GM12878 (cell line): Measurements from ENCODE around the gene SNRPB2. TPM values are rescaled to one million over a fixed set of nuclear protein-coding genes. Genes with fewer than 3 reads are reported as not detected.

ENCODE experiments used
- ATAC-seq: fragments of 200-7000 bp; cut with Tn5 transposase; 3 replicates; pipeline ENCODE4 v1.9.1; 2020; ENCODE audit warnings: mild to moderate bottlenecking, moderate library complexity
- BruUV-seq: library from RNA; stranded (reverse); fragments of 400-500 nt; replicated peaks from 2 replicates; lab custom pipeline; 2021; lab: Mats Ljungman, UMichigan
- CTCF ChIA-PET: fragments of 300-600 bp; sonication (Branson Sonifier 250); formaldehyde crosslinking; extraction: SDS; loops from one replicate; lab custom pipeline; 2021; ENCODE audit warnings: inconsistent platforms; lab: Yijun Ruan, JAX
- POLR2A ChIA-PET: fragments of 350-600 bp; formaldehyde crosslinking; extraction: SDS; loops from one replicate; lab custom pipeline; 2021; ENCODE audit warnings: inconsistent platforms; lab: Charles Lee
- RAD21 ChIA-PET: fragments of 300-600 bp; sonication (Branson Sonifier 250); formaldehyde crosslinking; loops from one replicate; lab custom pipeline; 2023; ENCODE audit warnings: antibody characterized with exemption; ENCODE audit not compliant: unreplicated experiment; lab: Charles Lee
- SMC1A ChIA-PET: fragments of 300-600 bp; sonication (Branson Sonifier 250); formaldehyde crosslinking; loops from one replicate; lab custom pipeline; 2023; ENCODE audit not compliant: unreplicated experiment, uncharacterized antibody; lab: Charles Lee
- DNase-seq: peaks from one replicate; pipeline ENCODE4 v3.0.0-alpha.2; 2011; ENCODE audit warnings: low read depth, low spot score
- FAIRE-seq: peaks from 3 replicates; lab custom pipeline; 2011; peaks lifted over from hg19 to GRCh38; lab: Jason Lieb, UNC
- H2AFZ ChIP-seq: 2 replicates; pipeline ENCODE4 v1.6.0; 2011; ENCODE audit warnings: low read depth, low read length, control low read depth; ENCODE audit not compliant: control insufficient read depth
- H3K27ac ChIP-seq: 2 replicates; pipeline ENCODE4 v1.5.1; 2011; ENCODE audit warnings: control low read depth; ENCODE audit not compliant: control insufficient read depth, insufficient read depth
- H3K27me3 ChIP-seq, 2 experiments: replicated peaks in 1 of 2; 2 replicates each; pipeline versions ENCODE4 v1.6.0 to v1.6.1; 2011; ENCODE audit warnings: low read length in 1 of 2; ENCODE audit not compliant: control insufficient read depth in 2 of 2, insufficient read depth in 2 of 2
- H3K36me3 ChIP-seq, 2 experiments: 2 replicates each; pipeline ENCODE4 v1.5.1; 2011; ENCODE audit warnings: low read length in 1 of 2; ENCODE audit not compliant: control insufficient read depth in 2 of 2, insufficient read depth in 2 of 2
- H3K4me1 ChIP-seq: 2 replicates; pipeline ENCODE4 v1.6.1; 2011; ENCODE audit warnings: mild to moderate bottlenecking, low read length, moderate library complexity, mixed read lengths; ENCODE audit not compliant: control insufficient read depth, insufficient read depth
- H3K4me2 ChIP-seq: 2 replicates; pipeline ENCODE4 v1.6.0; 2011; ENCODE audit warnings: control low read depth; ENCODE audit not compliant: control insufficient read depth, insufficient read depth
- H3K4me3 ChIP-seq: fragments of 200-600 bp; sonication (generic); 2 replicates; pipeline ENCODE4 v1.5.1; 2016
- H3K79me2 ChIP-seq: 2 replicates; pipeline ENCODE4 v1.6.0; 2011; ENCODE audit warnings: low read length; ENCODE audit not compliant: control insufficient read depth, insufficient read depth
- H3K9ac ChIP-seq: 2 replicates; pipeline ENCODE4 v1.8.0; 2011; ENCODE audit warnings: low read length, control low read depth, mixed read lengths; ENCODE audit not compliant: control insufficient read depth, insufficient read depth
- H3K9me3 ChIP-seq: replicated peaks from 3 replicates; pipeline ENCODE4 v1.5.1; 2011; ENCODE audit warnings: mild to moderate bottlenecking, low read length; ENCODE audit not compliant: control insufficient read depth, insufficient read depth
- H4K20me1 ChIP-seq: 2 replicates; pipeline ENCODE4 v1.6.0; 2011; ENCODE audit not compliant: control insufficient read depth, insufficient read depth
- CEBPB ChIP-seq, 2 experiments: fragments of 150-350 bp in 1 of 2; IDR thresholded peaks; 2 replicates each; pipeline ENCODE4 v1.6.1; 2012 to 2014; ENCODE audit warnings: low read depth in 2 of 2, low read length in 2 of 2, borderline replicate concordance in 1 of 2, inconsistent platforms in 1 of 2
- HDGF ChIP-seq: fragments of 450-650 bp; IDR thresholded peaks from 2 replicates; pipeline ENCODE4 v1.6.1; 2016; ENCODE audit warnings: antibody characterized with exemption
- JUNB ChIP-seq: IDR thresholded peaks from 2 replicates; pipeline ENCODE4 v1.6.1; 2016; ENCODE audit warnings: antibody characterized with exemption, mild to moderate bottlenecking
- MTA2 ChIP-seq: fragments of 450-650 bp; IDR thresholded peaks from 2 replicates; pipeline ENCODE4 v1.6.1; 2016; ENCODE audit warnings: low read depth, mild to moderate bottlenecking, moderate library complexity
- MYC ChIP-seq: IDR thresholded peaks from 2 replicates; pipeline ENCODE4 v1.6.1; 2011; ENCODE audit warnings: mild to moderate bottlenecking, low read length, moderate library complexity, inconsistent platforms; ENCODE audit not compliant: insufficient read depth, insufficient replicate concordance, insufficient read length, severe bottlenecking
- NFXL1 ChIP-seq: fragments of 450-650 bp; IDR thresholded peaks from 2 replicates; pipeline ENCODE4 v1.6.1; 2017; ENCODE audit warnings: antibody characterized with exemption, mild to moderate bottlenecking, borderline replicate concordance
- POLR2AphosphoS5 ChIP-seq: IDR thresholded peaks from 2 replicates; pipeline ENCODE4 v1.6.1; 2011; ENCODE audit warnings: mild to moderate bottlenecking, low read length, inconsistent platforms
- POU2F2 ChIP-seq: IDR thresholded peaks from 3 replicates; pipeline ENCODE4 v1.6.1; 2011; ENCODE audit warnings: low read depth, mild to moderate bottlenecking, low read length, borderline replicate concordance
- RB1 ChIP-seq: fragments of 450-650 bp; formaldehyde crosslinking; IDR thresholded peaks from 2 replicates; pipeline ENCODE4 v1.6.1; 2017; ENCODE audit warnings: mild to moderate bottlenecking, borderline replicate concordance
- SPI1 ChIP-seq: IDR thresholded peaks from 2 replicates; pipeline ENCODE4 v1.6.1; 2011; ENCODE audit warnings: low read depth, mild to moderate bottlenecking, low read length, moderate library complexity, borderline replicate concordance; ENCODE audit not compliant: insufficient read depth
- STAT1 ChIP-seq: fragments of 450-650 bp; conservative IDR thresholded peaks from 2 replicates; pipeline ENCODE4 v1.6.1; 2014; ENCODE audit warnings: antibody characterized with exemption, mild to moderate bottlenecking
- ZNF217 ChIP-seq: fragments of 450-650 bp; IDR thresholded peaks from 2 replicates; pipeline ENCODE4 v1.6.1; 2017; ENCODE audit warnings: antibody characterized with exemption, mild to moderate bottlenecking
- WGBS: methylation state at CpG from one replicate; pipeline ENCODE4 v1.1.6; 2016; ENCODE audit warnings: low lambda C conversion rate; ENCODE audit not compliant: insufficient replicate concordance, insufficient coverage; ENCODE audit errors: missing lambda C conversion rate; 5-methylcytosine and 5-hydroxymethylcytosine counted together
- in situ Hi-C: fragments of 300-500 bp; cut with MboI; formaldehyde crosslinking; loops from 9 replicates; pipeline ENCODE4 v1.14.3; 2018; ENCODE audit warnings: mixed read lengths
- intact Hi-C: fragments of 100-400 bp; cut with micrococcal nuclease; formaldehyde crosslinking; loops from one replicate; pipeline ENCODE4 v1.14.2; 2022; ENCODE audit not compliant: unreplicated experiment
- polyA plus RNA-seq, 11 experiments: library from polyadenylated mRNA; depleted of rRNA in 4 of 11; unstranded in 6 of 11; stranded (reverse) in 5 of 11; fragments of >200 nt; fragmentation: Nextera tagmentation in 4 of 11; fragmentation: Illumina TruSeq in 1 of 11; extraction: Ambion mirVana in 4 of 11; extraction: Trizol in 1 of 11; gene quantifications; 1 replicate in 1 of 11; 2 replicates in 10 of 11; pipeline versions ENCODE4 v1.2.1 to v1.2.3, GENCODE V29; 2011 to 2016; ENCODE audit warnings: inconsistent platforms in 2 of 11, missing spikeins in 2 of 11, low read depth in 1 of 11
- total RNA-seq, 4 experiments: library from RNA; depleted of rRNA in 3 of 4; stranded (reverse); fragments of >200 nt in 3 of 4; fragmentation: Illumina TruSeq in 1 of 4; extraction: Trizol in 1 of 4; gene quantifications; 2 replicates each; pipeline versions ENCODE4 v1.2.1 to v1.2.3, GENCODE V29; 2013 to 2021
- TF ChIP-seq, protein P1 (sequence below): IDR thresholded peaks from 2 replicates; pipeline ENCODE4 v1.6.1; 2012; ENCODE audit warnings: mild to moderate bottlenecking, low read depth, low read length
- TF ChIP-seq, protein P2 (sequence below): fragments of 450-650 bp; IDR thresholded peaks from 2 replicates; pipeline ENCODE4 v1.6.1; 2017; ENCODE audit warnings: mild to moderate bottlenecking, moderate library complexity

The SNRPB2 gene
- total and polyA plus RNA-seq, 10 of the 15 experiments (the other 5 are each of a cell fraction or from before 2014, with no cell fraction given) = 63.5 to 245 (median 136) TPM

DNA sequence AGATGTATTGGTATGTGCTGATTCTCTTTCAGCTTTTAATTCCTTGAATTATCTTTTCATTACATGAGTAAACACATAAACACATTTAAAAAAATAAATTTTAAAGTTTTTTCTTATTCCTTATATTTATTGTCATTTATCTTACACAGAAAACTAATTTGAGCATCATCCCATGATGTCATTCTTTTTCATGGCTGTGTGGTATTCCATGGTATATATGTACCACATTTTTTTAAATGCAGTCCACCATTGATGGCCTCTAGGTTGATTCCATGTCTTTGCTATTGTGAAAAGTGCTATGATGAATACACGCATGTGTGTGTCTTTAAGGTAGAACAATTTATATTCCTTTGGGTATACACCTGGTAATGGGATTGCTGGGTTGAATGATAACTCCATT is 51.7 kb downstream of the SNRPB2 start (continued):
- TF ChIP-seq, protein P1, sequence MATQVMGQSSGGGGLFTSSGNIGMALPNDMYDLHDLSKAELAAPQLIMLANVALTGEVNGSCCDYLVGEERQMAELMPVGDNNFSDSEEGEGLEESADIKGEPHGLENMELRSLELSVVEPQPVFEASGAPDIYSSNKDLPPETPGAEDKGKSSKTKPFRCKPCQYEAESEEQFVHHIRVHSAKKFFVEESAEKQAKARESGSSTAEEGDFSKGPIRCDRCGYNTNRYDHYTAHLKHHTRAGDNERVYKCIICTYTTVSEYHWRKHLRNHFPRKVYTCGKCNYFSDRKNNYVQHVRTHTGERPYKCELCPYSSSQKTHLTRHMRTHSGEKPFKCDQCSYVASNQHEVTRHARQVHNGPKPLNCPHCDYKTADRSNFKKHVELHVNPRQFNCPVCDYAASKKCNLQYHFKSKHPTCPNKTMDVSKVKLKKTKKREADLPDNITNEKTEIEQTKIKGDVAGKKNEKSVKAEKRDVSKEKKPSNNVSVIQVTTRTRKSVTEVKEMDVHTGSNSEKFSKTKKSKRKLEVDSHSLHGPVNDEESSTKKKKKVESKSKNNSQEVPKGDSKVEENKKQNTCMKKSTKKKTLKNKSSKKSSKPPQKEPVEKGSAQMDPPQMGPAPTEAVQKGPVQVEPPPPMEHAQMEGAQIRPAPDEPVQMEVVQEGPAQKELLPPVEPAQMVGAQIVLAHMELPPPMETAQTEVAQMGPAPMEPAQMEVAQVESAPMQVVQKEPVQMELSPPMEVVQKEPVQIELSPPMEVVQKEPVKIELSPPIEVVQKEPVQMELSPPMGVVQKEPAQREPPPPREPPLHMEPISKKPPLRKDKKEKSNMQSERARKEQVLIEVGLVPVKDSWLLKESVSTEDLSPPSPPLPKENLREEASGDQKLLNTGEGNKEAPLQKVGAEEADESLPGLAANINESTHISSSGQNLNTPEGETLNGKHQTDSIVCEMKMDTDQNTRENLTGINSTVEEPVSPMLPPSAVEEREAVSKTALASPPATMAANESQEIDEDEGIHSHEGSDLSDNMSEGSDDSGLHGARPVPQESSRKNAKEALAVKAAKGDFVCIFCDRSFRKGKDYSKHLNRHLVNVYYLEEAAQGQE = no peak
- TF ChIP-seq MTA2 (no peak), CEBPB (IDR thresholded peaks at IDR 0.05; ENCODE audit: borderline replicate concordance in 1 of 2, low read depth in 2 of 2, low read length in 2 of 2) (no peak), SPI1 (no peak), JUNB (no peak), STAT1 (no peak), POU2F2 (no peak), ZNF217 (no peak), NFXL1 (no peak)

DNA sequence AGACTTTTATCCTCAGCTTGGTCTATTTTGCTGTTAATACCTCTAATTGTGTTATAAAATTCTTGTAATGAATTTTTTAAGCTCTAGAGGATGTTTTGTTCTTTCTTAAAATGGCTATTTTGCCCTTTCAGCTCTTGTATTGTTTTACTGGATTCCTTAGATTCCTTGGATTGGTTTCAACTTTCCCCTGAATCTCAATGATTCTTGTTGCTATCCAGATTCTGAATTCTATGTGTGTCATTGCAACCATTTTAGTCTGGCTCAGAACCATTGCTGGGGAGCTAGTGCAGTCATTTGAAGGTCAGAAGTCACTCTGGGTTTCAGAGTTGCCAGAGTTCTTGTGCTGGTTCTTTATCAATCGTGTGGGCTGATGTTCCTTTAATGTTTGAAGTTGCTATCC is 55.4 kb downstream of the SNRPB2 start:
- no TSS peak for BruUV-seq
- Histone ChIP-seq H2AFZ (no peak overlapping the region), H3K9me3 (no peaks in the 10 kb centered on the region), H3K9ac (no peak overlapping the region), H3K36me3 (no peaks in the 10 kb centered on the region), H3K79me2 (no peaks in the 10 kb centered on the region), H3K27ac (no peak overlapping the region), H3K4me3 (no peak overlapping the region), H3K27me3 (no peaks in the 10 kb centered on the region), H3K4me1 (no peaks in the 10 kb centered on the region), H3K4me2 (no peak overlapping the region), H4K20me1 (no peaks in the 10 kb centered on the region)
- intact Hi-C loops = no loop called here
- ChIA-PET CTCF (no interaction called here), RAD21 (no interaction called here), POLR2A (no interaction called here), SMC1A (no interaction called here)
- in situ Hi-C loops = no loop called here
- ATAC-seq = no peak
- no peak for FAIRE-seq
- no peak for DNase-seq
- WGBS = 43% methylated on average over 1 of the region's 1 CpG
- TF ChIP-seq, protein P2, sequence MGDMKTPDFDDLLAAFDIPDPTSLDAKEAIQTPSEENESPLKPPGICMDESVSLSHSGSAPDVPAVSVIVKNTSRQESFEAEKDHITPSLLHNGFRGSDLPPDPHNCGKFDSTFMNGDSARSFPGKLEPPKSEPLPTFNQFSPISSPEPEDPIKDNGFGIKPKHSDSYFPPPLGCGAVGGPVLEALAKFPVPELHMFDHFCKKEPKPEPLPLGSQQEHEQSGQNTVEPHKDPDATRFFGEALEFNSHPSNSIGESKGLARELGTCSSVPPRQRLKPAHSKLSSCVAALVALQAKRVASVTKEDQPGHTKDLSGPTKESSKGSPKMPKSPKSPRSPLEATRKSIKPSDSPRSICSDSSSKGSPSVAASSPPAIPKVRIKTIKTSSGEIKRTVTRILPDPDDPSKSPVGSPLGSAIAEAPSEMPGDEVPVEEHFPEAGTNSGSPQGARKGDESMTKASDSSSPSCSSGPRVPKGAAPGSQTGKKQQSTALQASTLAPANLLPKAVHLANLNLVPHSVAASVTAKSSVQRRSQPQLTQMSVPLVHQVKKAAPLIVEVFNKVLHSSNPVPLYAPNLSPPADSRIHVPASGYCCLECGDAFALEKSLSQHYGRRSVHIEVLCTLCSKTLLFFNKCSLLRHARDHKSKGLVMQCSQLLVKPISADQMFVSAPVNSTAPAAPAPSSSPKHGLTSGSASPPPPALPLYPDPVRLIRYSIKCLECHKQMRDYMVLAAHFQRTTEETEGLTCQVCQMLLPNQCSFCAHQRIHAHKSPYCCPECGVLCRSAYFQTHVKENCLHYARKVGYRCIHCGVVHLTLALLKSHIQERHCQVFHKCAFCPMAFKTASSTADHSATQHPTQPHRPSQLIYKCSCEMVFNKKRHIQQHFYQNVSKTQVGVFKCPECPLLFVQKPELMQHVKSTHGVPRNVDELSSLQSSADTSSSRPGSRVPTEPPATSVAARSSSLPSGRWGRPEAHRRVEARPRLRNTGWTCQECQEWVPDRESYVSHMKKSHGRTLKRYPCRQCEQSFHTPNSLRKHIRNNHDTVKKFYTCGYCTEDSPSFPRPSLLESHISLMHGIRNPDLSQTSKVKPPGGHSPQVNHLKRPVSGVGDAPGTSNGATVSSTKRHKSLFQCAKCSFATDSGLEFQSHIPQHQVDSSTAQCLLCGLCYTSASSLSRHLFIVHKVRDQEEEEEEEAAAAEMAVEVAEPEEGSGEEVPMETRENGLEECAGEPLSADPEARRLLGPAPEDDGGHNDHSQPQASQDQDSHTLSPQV = no peak
- no peak for TF ChIP-seq HDGF
- TF ChIP-seq RB1 = no peak
- no peak for TF ChIP-seq POLR2AphosphoS5
- TF ChIP-seq MYC = no peak
